IPS-NIHi7 (cell line): Measurements from ENCODE around the gene ZNF837.
"Not testable (repeated sequence)": the region's sequence is repeated elsewhere in the genome, so short reads cannot be mapped to it uniquely, and the experiment has no call there.

Experiments
- DNase-seq: peaks from one replicate; pipeline ENCODE4 v3.0.0; 2012; ENCODE audit warnings: mixed read lengths; ENCODE audit errors: extremely low spot score

ZNF837 gene

DNA sequence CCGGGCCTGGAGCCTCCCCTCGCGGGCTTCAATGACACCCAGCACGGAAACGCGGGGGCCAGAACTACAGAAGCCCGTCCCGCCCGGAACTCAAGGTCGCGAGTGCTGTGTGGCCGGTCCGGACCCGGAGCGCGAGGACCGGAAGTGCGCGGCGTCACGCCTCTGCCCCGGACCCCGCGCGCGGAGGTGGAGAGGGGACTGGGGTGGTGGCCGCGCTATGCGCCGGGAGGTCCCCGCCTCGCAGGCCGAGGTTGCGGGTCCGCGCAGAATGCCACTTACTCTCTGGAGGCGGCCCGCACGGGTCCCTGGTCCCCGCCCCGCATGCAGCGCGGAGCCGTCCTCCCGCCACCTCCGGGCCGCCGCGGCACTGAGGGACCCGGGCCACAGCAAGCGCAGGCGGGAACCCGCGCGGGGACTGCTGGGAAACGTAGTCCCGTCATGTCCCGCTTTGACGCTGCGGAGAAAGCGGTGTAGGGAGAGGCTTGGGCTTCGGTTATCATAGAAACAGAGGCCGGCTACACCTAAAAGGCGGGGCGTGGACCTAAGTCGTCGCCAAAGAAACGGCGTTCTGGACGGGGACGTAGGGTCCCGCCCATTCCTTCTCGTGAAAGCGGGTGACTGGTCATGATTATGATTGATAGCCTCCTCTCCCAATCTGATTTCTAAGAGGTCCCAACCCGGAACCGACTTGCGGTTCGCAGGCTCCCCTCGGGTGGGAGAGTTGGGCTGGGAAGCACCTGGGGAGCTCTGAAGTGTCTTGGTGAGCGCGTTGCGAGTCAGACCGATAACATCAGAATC, at the start of gene ZNF837:
Gene ZNF837, minus strand, starts transcription at position 369 of the 798 bp plus-strand sequence. CDS start 11,698 bp downstream, outside the sequence.
- peak; percentile 95 for DNase-seq

DNA sequence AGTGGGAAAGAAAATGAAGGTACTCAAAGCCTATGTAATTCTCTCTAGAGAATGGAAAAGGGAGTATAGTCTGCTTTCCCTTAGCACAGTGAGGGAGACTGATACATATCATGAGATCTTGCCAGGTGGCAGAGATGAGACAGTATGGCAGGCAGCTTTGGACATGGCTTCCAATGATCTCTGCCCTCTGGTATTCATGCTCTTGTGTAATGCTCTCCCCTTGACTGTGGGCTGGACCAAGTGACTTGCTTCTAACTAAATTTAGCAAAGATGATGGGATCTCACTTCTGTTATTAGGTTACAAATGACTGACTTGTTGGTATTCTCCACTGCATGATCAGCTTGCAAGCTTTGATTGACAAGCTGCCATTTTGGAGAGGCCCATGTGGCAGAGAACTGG, 48.9 kb upstream of the ZNF837 start:
- no peak for DNase-seq

DNA sequence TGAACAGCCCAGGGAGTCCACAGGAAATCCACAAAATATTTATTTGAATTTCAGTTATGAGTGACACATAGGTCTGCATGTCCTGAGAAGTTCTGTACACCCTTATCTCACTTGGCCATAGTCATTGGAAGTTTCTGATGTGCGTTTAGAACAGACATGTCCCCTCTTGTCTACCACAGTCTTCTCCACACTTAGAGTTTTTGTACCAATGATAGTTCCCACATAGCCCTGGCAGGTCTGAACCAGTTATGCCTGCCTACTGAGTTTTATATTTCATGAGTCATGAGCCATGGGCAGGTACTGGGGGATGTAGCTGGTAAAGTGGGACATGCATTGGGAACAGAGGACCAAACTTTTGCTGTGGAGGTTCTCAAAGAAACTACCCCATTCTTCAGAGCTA, 47.8 kb upstream of the ZNF837 start:
- DNase-seq = no peak

DNA sequence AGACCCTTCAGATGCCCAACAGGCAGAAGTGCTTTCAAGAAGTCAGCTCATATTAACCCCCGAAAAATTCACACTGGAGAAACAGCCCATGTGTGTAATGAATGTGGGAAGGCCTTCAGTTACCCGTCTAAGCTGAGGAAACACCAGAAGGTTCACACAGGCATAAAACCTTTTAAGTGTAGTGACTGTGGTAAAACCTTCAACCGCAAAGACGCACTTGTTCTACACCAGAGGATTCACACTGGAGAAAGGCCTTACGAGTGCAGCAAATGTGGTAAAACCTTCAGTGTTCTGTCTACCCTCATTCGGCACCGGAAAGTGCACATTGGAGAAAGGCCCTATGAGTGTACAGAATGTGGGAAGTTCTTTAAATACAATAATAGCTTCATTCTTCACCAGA, 36.2 kb upstream of the ZNF837 start:
- no peak for DNase-seq

DNA sequence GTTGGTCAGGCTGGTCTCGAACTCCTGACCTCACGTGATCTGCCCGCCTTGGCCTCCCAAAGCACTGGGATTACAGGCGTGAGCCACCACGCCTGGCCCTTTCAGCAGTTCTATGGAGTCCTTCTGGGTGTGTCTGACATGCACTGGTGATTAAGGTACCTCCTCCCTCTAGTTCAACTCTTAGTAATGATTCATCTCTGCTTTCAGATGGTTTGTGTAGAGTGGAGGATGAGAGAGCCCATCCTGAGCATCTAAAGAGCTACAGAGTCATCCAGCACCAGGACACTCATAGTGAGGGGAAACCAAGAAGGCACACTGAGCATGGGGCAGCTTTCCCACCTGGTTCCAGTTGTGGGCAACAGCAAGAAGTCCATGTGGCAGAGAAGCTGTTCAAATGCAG, 35.8 kb upstream of the ZNF837 start:
- no peak for DNase-seq

DNA sequence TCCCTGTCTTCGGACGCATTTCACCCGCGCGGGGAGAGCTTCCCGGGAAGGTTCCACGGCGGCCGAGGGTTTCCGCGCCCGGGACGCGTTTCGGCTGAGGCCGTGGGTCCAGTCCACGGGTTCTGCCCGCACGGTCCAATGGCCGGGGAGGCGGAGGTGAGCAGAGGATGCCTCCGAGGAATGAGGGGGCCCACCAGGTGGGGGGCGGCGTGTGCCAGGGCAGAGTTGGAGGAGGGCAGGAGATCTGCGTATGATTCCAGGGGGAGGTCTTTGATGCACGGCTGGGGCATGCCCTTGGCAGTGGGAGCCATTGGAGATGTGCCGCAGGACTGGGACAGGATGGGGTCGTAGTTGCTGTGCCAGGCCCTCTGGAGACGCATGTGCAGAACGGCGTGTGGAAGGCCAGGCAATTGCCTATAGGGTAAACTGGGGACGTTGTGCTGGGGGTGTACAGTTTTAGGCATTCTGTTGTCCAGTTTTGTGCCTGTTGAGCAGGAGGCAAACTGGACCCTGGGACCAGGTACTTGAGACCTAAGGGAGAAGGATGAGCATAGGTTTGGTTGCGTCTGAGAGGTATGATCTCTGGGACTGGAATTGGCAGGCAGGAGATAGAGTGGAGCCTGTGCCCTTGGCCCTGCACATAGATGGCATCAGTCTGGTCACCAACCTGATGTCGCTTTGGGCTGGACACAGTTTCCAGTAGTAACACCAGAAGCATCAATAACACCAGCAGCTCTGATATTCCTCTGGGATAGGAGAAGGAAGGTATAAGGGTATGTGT, 28.4 kb upstream of the ZNF837 start:
- DNase-seq = peak; percentile 21

DNA sequence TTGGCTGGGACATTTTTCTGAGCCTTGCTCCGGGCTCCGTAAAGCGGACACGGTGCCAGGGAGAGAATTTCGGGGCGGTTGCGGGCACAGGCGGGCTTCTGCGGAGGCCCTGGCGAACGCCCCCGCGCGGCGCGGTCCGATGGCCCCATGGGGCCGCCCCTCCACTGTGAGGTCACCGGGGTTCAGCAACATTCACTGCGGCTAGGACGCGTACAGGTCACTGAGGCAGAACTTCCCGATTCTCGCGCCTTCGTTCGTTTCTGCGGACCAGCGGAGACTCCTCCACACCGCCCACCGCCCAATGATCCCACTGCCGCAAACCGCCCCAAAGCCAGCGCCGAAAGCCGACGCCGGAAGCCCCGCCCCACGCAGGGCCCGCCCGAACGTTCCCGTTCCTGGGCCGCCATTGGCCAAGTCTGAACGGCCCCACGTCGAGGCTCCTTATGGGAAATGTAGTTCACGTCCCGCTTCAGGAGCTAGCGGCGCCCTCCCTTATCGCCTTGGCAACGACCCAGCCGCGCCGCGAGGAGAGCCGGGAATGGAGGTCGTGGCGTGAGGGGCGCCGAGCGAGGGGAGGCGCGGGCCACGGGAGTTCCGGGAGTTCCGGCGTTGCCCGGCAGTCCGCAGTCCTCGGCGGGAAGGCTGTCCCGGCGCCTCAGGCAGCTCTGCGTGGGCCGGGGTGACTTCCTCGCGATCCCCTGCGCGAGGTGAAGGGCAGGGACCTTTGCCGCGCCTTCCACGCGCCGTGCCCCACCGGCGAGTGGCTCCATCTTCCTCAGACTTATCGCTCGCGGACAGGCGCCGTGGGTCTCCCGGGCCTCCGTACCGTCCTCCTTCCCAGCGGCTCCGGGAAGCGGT, 27.6 kb upstream of the ZNF837 start, which contains the start of gene ZNF584:
Gene ZNF584, plus strand, starts transcription at position 498 of the 858 bp plus-strand sequence. CDS start 499 bp downstream, outside the sequence.
- DNase-seq = peak; percentile 99

DNA sequence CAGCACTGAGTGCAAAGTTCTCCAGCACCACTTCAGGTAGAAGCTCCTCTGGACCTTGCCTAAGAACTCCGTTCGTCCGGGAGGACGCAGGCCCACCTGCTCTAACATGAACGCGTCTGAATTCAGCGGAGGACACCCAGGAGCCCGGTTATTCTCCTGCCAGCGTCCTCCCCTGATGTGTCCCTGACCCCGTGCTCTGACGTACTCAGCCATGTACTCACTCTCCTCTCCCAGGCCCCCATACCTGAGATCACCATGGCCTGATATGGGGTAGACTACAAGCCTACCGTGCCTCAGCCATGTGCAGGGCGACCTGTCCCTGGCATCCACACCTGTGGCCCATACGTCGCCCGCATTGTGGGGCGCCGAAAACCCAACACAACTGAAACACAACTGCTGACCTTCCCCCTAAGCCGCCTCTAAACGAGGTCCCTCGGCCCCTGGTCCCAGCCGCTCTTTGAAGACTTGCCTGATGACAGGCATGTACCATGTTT, 26.9 kb upstream of the ZNF837 start:
- peak; percentile 8 for DNase-seq

DNA sequence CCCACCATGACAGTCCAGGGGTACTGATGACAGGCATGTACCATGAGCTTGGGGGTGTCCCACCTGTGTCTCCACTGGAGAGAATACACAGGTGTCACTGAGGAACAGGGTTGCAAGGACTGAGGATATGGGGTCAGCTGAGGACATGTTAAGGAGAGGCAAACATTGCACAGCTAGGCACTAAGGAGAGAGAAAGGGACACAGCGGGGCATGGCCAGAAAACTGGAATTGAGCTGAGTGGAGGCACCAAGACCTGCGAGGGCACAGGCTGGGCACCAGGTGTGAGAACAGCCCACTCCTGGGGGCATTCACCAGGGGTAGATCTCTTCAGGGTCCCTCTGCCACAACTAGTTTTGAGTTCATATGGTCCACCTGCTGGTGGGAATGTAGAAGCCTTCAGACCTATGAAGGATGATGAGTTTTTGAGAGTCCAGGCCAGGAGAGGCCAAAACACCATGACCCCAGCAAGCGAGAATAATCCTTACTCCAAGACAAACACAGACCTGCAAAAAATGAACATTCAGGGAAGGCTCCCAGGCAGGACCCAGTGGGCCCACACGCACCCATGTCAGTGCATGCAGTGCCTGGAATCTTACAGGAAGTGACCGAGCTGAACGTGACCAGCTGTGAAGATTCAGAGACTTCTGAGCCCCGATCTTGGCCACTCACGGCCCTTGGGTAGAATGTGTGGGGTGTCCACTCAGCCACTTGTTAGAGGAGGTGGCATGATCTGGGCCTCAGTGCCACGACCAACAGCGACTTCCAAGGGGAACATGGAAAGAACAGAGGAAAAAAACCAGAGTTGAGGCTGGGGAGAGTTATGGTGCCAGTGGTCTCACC, 26.2 kb upstream of the ZNF837 start:
- no peak for DNase-seq

DNA sequence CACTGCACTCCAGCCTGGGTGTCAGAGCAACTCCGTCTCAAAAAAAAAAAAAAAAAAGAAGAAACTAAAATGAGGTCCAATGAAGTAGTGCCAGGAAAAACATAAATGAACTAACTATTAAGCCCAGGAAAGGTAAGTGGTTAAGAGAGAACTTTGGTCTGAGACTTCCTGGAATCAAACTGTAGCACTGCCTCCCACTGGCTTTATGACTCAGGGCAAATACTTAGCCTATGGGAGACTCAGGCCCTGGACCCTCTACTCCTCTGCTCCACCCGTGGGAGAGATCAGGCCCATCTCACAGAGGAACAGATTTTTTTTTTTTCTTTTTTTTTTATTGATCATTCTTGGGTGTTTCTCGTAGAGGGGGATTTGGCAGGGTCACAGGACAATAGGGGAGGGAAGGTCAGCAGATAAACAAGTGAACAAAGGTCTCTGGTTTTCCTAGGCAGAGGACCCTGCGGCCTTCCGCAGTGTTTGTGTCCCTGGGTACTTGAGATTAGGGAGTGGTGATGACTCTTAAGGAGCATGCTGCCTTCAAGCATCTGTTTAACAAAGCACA, 23.2 kb upstream of the ZNF837 start:
- DNase-seq = not testable (repeated sequence)

DNA sequence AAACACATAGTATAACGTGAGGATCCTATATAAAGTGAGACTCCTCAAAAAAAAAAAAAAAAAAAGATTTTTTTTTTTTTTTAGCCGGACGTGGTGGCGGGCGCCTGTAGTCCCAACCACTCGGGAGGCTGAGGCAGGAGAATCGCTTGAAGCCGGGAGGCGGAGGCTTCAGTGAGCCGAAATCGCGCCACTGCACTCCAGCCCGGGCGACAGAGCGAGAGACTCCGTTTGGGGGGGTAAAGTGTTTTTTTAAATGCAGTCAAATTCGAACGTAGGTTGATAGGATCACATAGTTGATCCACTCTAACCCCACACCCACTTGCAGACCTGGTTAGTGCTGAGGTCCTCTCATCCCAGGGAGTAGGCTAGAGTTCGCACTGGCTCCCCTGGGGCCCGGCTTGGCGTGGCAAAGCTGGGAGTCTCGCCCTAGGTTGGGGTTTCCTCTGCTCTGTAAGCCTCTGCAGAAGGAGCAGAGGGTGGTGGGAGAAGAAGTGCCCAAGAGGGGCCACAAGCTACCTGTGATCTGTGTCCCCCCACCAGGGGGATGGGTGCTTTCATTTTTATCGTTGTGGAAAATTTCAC, 21.1 kb upstream of the ZNF837 start:
- DNase-seq = no peak

DNA sequence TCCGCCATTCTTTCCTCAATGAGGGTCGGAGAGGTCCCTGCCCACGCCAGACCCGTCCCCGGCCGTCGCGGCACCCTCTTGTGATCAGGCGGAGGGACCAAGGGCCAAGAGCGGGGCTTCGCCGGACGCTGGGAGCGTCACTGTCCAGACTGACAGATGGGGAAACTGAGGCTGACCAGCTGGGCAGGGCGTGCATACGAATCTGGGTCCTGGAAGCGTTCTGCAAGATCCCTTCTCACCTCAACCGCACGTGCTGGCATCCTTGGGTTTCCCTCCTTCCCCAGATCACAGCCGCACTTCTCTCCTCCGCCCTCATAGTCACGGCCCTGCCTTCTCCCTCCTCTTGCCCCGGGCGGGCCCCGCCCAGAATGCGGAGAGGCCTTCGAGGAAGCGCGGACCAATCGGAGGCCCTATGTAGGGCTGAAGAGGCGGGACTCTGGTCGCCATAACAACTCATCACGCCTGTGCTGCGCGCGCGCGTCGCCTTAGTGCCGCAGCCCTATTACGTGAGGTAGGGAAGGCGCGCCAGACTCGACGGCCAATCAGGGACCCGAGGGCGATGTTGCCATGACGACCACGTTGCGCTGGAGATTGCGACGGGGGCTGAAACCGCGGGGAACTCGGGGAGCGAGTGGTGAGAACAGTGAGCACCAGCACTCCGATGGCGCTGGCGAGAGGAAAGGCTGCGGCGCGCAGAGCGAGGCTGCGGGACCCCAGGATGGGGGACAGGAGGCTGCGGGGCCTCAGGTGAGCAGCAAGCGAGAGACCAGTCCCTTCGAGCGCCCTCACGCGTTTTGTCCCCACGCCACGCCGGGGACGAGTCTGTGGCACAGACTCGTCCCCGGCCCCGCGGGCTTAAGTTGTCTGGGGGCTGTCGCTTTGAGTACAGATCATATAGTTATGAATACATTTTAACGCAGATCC, 20.3 kb upstream of the ZNF837 start:
- peak; percentile 97 for DNase-seq

DNA sequence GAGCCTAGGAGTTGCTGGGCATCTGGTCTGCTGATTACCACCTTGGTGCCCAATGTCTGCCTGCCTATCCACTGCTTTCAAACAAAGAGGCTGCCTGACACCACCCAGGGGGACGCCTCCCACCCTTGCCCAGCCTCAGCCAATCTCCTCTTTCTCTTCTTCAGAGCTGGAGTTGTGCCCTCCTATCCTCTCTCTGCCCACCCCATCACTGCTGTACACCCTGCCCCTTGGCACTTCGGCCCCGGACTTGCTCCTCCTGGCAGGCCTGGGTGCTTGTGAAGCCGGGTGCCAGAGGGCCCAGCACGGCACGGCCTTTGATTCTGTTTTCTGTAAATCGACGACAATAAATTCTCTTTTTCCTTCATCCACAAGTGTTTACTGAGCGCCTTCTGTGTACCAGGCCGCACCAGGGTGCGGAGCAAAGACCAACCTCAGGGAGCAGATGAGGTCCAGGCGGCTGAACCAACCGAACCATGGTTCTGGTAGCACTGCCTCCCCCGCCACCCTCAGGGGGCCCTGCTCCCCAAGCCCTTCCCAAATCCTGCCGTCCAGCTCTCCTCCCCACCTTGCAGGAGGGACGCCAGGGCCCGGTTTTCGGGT, 19.6 kb upstream of the ZNF837 start:
- no peak for DNase-seq

DNA sequence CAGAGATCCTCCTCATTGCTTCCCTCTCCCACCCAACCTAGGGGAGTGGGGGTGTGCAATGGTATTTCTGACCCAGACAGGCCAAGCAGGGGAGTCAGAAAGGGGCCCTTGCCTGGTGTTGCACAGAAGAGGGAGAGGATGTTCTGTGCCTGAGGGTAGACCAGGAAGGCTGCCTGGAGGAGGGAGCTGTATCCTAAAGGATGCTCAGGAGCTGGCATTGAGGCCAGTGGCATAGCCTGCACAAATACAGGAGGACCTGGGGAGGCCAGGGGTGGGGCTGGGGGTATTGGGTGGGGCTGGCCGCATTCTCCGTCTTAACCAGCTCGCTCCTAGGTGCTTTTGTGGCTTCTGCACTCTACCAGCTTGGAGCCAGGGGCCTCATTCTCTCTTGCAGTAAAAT, 19.1 kb upstream of the ZNF837 start:
- no peak for DNase-seq

DNA sequence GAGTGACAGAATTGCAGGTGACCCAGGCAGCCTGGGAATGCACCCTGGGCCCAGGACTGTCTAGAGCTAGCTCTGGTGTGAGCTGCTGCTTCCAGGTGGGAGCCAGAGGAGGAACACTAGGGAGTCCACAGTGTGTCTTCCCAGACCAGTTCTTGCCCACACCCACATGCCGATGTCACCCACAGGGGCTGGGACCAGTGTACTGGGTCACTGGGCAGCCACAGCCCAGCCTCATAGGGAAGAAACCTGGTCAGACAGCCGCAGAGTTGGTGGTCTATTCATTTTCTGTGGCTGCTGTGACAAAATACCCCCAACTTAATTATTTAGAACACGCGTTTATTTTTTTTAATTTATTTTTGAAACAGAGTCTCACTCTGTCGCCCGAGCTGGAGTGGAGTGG, 17.7 kb upstream of the ZNF837 start:
- DNase-seq = no peak

DNA sequence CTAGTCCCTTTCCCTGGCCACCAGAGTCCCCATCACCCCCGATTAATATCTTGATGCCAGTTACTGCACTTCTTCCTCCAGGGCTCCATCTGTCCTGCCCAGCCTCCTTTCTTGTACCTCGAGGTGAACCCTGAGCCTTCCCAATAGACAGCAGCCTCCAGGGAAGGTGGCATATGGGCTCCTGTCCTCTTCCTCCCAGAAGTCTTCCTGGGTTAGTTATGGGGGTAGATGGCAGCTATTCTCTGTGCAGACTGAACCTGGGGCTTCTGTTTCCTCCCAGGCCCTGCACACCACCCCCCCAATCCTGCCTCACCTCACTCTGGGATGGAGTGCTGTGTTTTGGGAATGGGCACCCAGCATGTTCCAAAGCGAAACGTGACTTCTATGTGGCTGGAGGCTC, 17.3 kb upstream of the ZNF837 start:
- no peak for DNase-seq

DNA sequence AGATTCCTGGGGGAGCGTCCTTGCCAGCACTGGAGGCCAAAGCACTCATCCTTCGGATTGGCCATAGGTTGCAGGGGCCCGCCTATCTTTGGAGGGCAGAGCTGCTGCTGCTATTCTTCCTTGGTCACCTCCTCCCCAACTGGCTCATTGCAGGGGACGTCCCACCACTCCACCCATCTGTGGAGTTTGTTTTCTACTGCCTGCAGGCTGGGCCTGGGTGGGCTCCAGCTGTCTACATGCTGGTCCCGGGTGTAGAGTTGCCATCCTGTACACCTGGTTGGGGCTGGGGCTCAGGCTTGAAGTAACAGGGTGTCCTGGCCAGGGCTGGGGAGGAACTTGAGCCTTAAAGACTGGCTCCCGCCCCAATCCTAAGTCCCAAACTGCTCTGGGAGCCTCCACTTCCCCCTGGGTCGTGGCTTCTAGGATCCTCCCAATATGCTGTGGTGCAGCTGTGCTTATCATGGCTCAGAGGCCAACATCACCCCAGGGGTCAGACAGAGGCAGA, 16.8 kb upstream of the ZNF837 start:
- no peak for DNase-seq
